Measurements from ENCODE around the gene GSTA2.
"Not testable (repeated sequence)": the region's sequence is repeated elsewhere in the genome, so short reads cannot be mapped to it uniquely, and the experiment has no call there.

The GSTA2 gene

GRCh38 chr6:52725143-52725534 lies 38.1 kb downstream of the GSTA2 start:
- ChIA-PET POLR2A (no interaction called here), CTCF (interaction anchor here (0.6 to 0.9 kb wide), 7 partner anchors 9 to 338 kb away, joined by 3 to 4 read pairs (median 3); no protein-coding TSS in a partner anchor)
- no peak for DNase-seq (ENCODE audit: extremely low spot score)
- TF ChIP-seq NFRKB (IDR thresholded peaks at IDR 0.05), result no peak
- no peak for TF ChIP-seq ZNF384 (IDR thresholded peaks at IDR 0.05)
- no peak for TF ChIP-seq FOXM1 (IDR thresholded peaks at IDR 0.05; ENCODE audit: borderline replicate concordance)

GRCh38 chr6:52724406-52725121 lies 38.7 kb downstream of the GSTA2 start:
- peak; percentile 83 for DNase-seq (ENCODE audit: extremely low spot score)
- TF ChIP-seq PKNOX1 (IDR thresholded peaks at IDR 0.05), result 0 out of 2 replicates have a peak, but pooled peaks have one; percentile 19
- no peak for TF ChIP-seq LEF1 (IDR thresholded peaks at IDR 0.05; ENCODE audit: borderline replicate concordance)
- POLR2A ChIA-PET, result no interaction called here
- CTCF ChIA-PET, result interaction anchor here (0.6 to 0.9 kb wide), 9 partner anchors 9 to 338 kb away, joined by 3 to 4 read pairs (median 3); no protein-coding TSS in a partner anchor

GRCh38 chr6:52724042-52724405 lies 39.3 kb downstream of the GSTA2 start:
- ChIA-PET CTCF (interaction anchor here (0.5 to 0.6 kb wide), 3 partner anchors 47 to 762 kb away, joined by 3 to 6 read pairs (median 5); no protein-coding TSS in a partner anchor), POLR2A (no interaction called here)
- no peak for DNase-seq (ENCODE audit: extremely low spot score)
- TF ChIP-seq FOXM1 (IDR thresholded peaks at IDR 0.05; ENCODE audit: borderline replicate concordance) (no peak), CTBP1 (IDR thresholded peaks at IDR 0.05; ENCODE audit: borderline replicate concordance) (no peak), NFRKB (IDR thresholded peaks at IDR 0.05) (no peak), PKNOX1 (IDR thresholded peaks at IDR 0.05) (no peak), L3MBTL2 (conservative IDR thresholded peaks at IDR 0.05) (no peak), ELF4 (IDR thresholded peaks at IDR 0.05) (no peak), LEF1 (IDR thresholded peaks at IDR 0.05; ENCODE audit: borderline replicate concordance) (no peak), SUZ12 (IDR thresholded peaks at IDR 0.05) (no peak), TARDBP (IDR thresholded peaks at IDR 0.05) (no peak), SP1 (IDR thresholded peaks at IDR 0.05) (no peak), ARNT (IDR thresholded peaks at IDR 0.05) (no peak), HDGF (IDR thresholded peaks at IDR 0.05; ENCODE audit: borderline replicate concordance) (no peak), BHLHE40 (IDR thresholded peaks at IDR 0.05; ENCODE audit: borderline replicate concordance) (no peak), FOXA1 (IDR thresholded peaks at IDR 0.05) (no peak), ZNF384 (IDR thresholded peaks at IDR 0.05) (no peak)

GRCh38 chr6:52720321-52720720 lies 43.0 kb downstream of the GSTA2 start:
- no peak for DNase-seq (ENCODE audit: extremely low spot score)
- ChIA-PET CTCF (no interaction called here), POLR2A (no interaction called here)
- TF ChIP-seq FOXK2 (IDR thresholded peaks at IDR 0.05), result no peak
- TF ChIP-seq SP1 (IDR thresholded peaks at IDR 0.05), result no peak
- no peak for TF ChIP-seq PKNOX1 (IDR thresholded peaks at IDR 0.05)
- no peak for TF ChIP-seq BHLHE40 (IDR thresholded peaks at IDR 0.05; ENCODE audit: borderline replicate concordance)
- no peak for TF ChIP-seq ZNF384 (IDR thresholded peaks at IDR 0.05)
- no peak for TF ChIP-seq CTBP1 (IDR thresholded peaks at IDR 0.05; ENCODE audit: borderline replicate concordance)
- TF ChIP-seq SUZ12 (IDR thresholded peaks at IDR 0.05), result no peak
- TF ChIP-seq ELF4 (IDR thresholded peaks at IDR 0.05), result no peak
- no peak for TF ChIP-seq FOXM1 (IDR thresholded peaks at IDR 0.05; ENCODE audit: borderline replicate concordance)
- no peak for TF ChIP-seq LEF1 (IDR thresholded peaks at IDR 0.05; ENCODE audit: borderline replicate concordance)
- no peak for TF ChIP-seq L3MBTL2 (conservative IDR thresholded peaks at IDR 0.05)
- no peak for TF ChIP-seq TARDBP (IDR thresholded peaks at IDR 0.05)
- TF ChIP-seq ARNT (IDR thresholded peaks at IDR 0.05), result no peak
- TF ChIP-seq FOXA1 (IDR thresholded peaks at IDR 0.05), result no peak
- no peak for TF ChIP-seq NFRKB (IDR thresholded peaks at IDR 0.05)
- TF ChIP-seq HDGF (IDR thresholded peaks at IDR 0.05; ENCODE audit: borderline replicate concordance), result no peak

GRCh38 chr6:52718550-52718949 lies 44.7 kb downstream of the GSTA2 start:
- POLR2A ChIA-PET, result no interaction called here
- no peak for TF ChIP-seq LEF1 (IDR thresholded peaks at IDR 0.05; ENCODE audit: borderline replicate concordance)
- no peak for TF ChIP-seq SP1 (IDR thresholded peaks at IDR 0.05)
- TF ChIP-seq HDGF (IDR thresholded peaks at IDR 0.05; ENCODE audit: borderline replicate concordance), result no peak
- TF ChIP-seq NFRKB (IDR thresholded peaks at IDR 0.05), result no peak
- no peak for TF ChIP-seq TARDBP (IDR thresholded peaks at IDR 0.05)
- no peak for TF ChIP-seq FOXA1 (IDR thresholded peaks at IDR 0.05)
- TF ChIP-seq ARNT (IDR thresholded peaks at IDR 0.05), result no peak
- TF ChIP-seq PKNOX1 (IDR thresholded peaks at IDR 0.05), result no peak
- no peak for TF ChIP-seq SUZ12 (IDR thresholded peaks at IDR 0.05)
- TF ChIP-seq ELF4 (IDR thresholded peaks at IDR 0.05), result no peak
- CTCF ChIA-PET, result no interaction called here
- no peak for DNase-seq (ENCODE audit: extremely low spot score)

- CTCF ChIA-PET; DNase-seq (ENCODE audit: extremely low spot score); POLR2A ChIA-PET: not testable (repeated sequence)
Observed at GRCh38 chr6:52714761-52715160, 48.5 kb downstream of the GSTA2 start.

All from HEK293T (cell line).